Measurements from ENCODE around the gene MED15. TPM values are rescaled to one million over a fixed set of nuclear protein-coding genes. Genes with fewer than 3 reads are reported as not detected.

Gene MED15
- total and polyA plus RNA-seq, 7 donors = 25.8 to 86.8 (median 37.5) TPM

GRCh38 chr22:20552443-20553401 lies 45.3 kb downstream of the MED15 start:
- TF ChIP-seq POLR2A (IDR thresholded peaks at IDR 0.05) = no peak
- peak; percentile 41 to 82 (median 68) for TF ChIP-seq POLR2AphosphoS5 (IDR thresholded peaks at IDR 0.05)
- peak in 1 of 4 donors; percentile 78 for TF ChIP-seq EP300 (IDR thresholded peaks at IDR 0.05)
- Histone ChIP-seq H3K9me3 (no peaks in the 10 kb centered on the region), H3K4me3 (peak overlapping the region in 1 of 4 donors; percentile 1), H3K27ac (peak overlapping the region; percentile 81 to 95 (median 88)), H3K27me3 (no peaks in the 10 kb centered on the region), H3K36me3 (peaks cover 0 to 39% (median 19%) of the 10 kb centered on the region in 4 donors), H3K4me1 (peaks cover 0 to 79% (median 66%) of the 10 kb centered on the region in 4 donors)
- peak; percentile 96 for DNase-seq
- intact Hi-C loops (cut with DNase I) = no loop called here
- WGBS, 2 donors = 28 to 55% methylated on average over 15 of the region's 15 CpGs

- Histone ChIP-seq H3K9me3 (no peaks in the 10 kb centered on the region), H3K4me1 (peaks cover 0 to 69% (median 59%) of the 10 kb centered on the region in 4 donors), H3K27me3 (no peaks in the 10 kb centered on the region), H3K4me3 (no peak overlapping the region), H3K36me3 (peaks cover 0 to 50% (median 27%) of the 10 kb centered on the region in 4 donors), H3K27ac (peak overlapping the region; percentile 81 to 95 (median 88))
- peak; percentile 61 for DNase-seq
- WGBS, 2 donors = 94 to 97% methylated on average over 8 of the region's 8 CpGs
- no peak for TF ChIP-seq CTCF (IDR thresholded peaks at IDR 0.05)
- no peak for TF ChIP-seq POLR2AphosphoS5 (IDR thresholded peaks at IDR 0.05)
- no peak for TF ChIP-seq POLR2A (IDR thresholded peaks at IDR 0.05)
- TF ChIP-seq EP300 (IDR thresholded peaks at IDR 0.05) = no peak
- intact Hi-C loops (cut with DNase I) = no loop called here
These were observed 46.7 kb downstream of the MED15 start for GRCh38 chr22:20553947-20554741.

- Histone ChIP-seq H3K36me3 (peaks cover 0 to 56% (median 28%) of the 10 kb centered on the region in 4 donors), H3K4me3 (no peak overlapping the region), H3K27ac (peak overlapping the region in 1 of 4 donors; percentile 90), H3K4me1 (peaks cover 0 to 62% (median 53%) of the 10 kb centered on the region in 4 donors), H3K9me3 (no peaks in the 10 kb centered on the region), H3K27me3 (no peaks in the 10 kb centered on the region)
- 97% methylated on average over 14 of the region's 14 CpGs for WGBS, 2 donors
- no peak for TF ChIP-seq CTCF (IDR thresholded peaks at IDR 0.05)
- no peak for TF ChIP-seq EP300 (IDR thresholded peaks at IDR 0.05)
- no peak for TF ChIP-seq POLR2AphosphoS5 (IDR thresholded peaks at IDR 0.05)
- no peak for TF ChIP-seq POLR2A (IDR thresholded peaks at IDR 0.05)
- DNase-seq = peak; percentile 57
- intact Hi-C loops (cut with DNase I) = no loop called here
These were observed 47.4 kb downstream of the MED15 start for GRCh38 chr22:20554824-20555223.

- no peaks in the 10 kb centered on the region for H3K27me3 ChIP-seq
- no peak overlapping the region for H3K4me3 ChIP-seq
- no peak overlapping the region for H3K27ac ChIP-seq
- DNase-seq = peak; percentile 26
- H3K36me3 ChIP-seq = peaks cover 0 to 82% (median 26%) of the 10 kb centered on the region in 4 donors
- WGBS, 2 donors = 98 to 99% methylated on average over 2 of the region's 2 CpGs
- intact Hi-C loops (cut with DNase I) = no loop called here
- peaks cover 0 to 25% (median 15%) of the 10 kb centered on the region in 4 donors for H3K4me1 ChIP-seq
- TF ChIP-seq POLR2AphosphoS5 (IDR thresholded peaks at IDR 0.05) (no peak), EP300 (IDR thresholded peaks at IDR 0.05) (no peak), POLR2A (IDR thresholded peaks at IDR 0.05) (no peak), CTCF (IDR thresholded peaks at IDR 0.05) (no peak)
- no peaks in the 10 kb centered on the region for H3K9me3 ChIP-seq
These were observed 51.1 kb downstream of the MED15 start for GRCh38 chr22:20558534-20558933.

Data from sigmoid colon (tissue), 7 donors.